ENCODE results near the gene ALPG. TPM values are rescaled to one million over a fixed set of nuclear protein-coding genes. Genes with fewer than 3 reads are reported as not detected.
"Not testable (repeated sequence)": the region's sequence is repeated elsewhere in the genome, so short reads cannot be mapped to it uniquely, and the experiment has no call there.

ALPG gene
- polyA plus RNA-seq, 1 donor: not detected

DNA sequence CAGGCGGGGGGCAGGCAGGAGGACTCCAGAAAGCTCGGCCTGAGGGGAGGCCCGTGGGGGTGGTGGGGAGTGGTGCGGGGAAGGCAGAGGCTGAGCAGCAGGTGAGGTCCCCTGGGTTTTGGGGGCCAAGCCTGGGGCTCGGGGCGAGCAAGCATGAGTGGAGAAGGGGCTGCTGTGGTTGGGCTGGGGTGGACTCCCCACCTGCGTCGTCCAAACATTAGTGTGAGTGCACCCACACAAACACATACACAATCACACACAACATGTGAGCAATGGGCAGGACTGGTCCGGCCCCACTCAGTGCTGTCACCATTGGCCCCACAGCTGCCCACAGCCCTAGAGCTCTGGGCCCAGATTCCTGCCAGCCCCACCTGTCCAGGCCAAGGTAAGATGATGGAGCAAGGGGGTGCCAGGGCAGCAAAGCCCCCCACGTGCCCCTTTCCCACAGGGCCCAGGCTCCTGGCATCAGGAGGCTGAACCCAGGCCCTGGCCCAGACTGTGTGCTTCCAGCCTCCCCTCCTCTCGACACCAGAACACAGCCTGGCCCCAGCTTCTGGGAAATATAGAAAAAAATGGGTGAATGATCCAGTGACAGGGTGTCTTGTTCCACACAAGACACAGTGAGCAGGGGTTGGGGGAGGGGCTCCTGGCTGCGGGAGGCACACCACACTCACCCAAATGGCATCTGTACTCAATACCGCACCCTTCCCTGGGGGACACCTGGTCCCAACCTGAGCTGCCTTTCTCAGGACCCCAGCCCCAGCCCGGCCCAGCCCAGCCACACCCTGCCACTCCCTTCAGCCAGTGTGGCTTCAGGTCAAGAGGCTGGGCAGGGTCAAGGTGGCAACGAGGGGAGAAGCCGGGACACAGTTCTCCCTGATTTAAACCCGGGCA is 28.6 kb upstream of the ALPG start:
- H3K4me3 ChIP-seq (ENCODE audit: low read length): no peak overlapping the region
- H3K9me3 ChIP-seq (ENCODE audit: control insufficient read depth, low read depth, low read length): no peaks in the 10 kb centered on the region
- peaks cover 19% of the 10 kb centered on the region for H3K27me3 ChIP-seq (ENCODE audit: control insufficient read depth, insufficient read depth, low read length)
- no peaks in the 10 kb centered on the region for H3K36me3 ChIP-seq (ENCODE audit: control insufficient read depth, insufficient read depth, low read length)
- no CpG with 5 or more reads among the region's 17 CpGs for WGBS (ENCODE audit: insufficient coverage, low lambda C conversion rate)
- H3K4me1 ChIP-seq (ENCODE audit: control insufficient read depth, insufficient read depth, low read length): no peaks in the 10 kb centered on the region
- H3K27ac ChIP-seq (ENCODE audit: low read length): no peak overlapping the region
- DNase-seq: no peak

DNA sequence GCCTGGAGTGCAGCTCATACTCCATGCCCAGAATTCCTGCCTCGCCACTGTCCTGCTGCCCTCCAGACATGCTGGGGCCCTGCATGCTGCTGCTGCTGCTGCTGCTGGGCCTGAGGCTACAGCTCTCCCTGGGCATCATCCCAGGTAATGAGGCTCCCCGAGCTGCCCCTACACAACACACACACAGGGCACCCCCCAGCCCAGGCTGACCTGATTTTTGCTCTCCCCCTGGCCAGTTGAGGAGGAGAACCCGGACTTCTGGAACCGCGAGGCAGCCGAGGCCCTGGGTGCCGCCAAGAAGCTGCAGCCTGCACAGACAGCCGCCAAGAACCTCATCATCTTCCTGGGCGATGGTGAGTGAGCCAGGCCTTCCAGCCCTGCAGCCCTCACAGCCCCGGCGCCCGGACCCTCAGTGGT is 27.9 kb upstream of the ALPG start, which contains the start of gene ALPP:
TSS of gene ALPP (plus strand) at position 17 of the 417 bp plus-strand sequence. CDS start at position 69, 52 bp downstream.
- peaks cover 26% of the 10 kb centered on the region for H3K27me3 ChIP-seq (ENCODE audit: control insufficient read depth, insufficient read depth, low read length)
- WGBS (ENCODE audit: insufficient coverage, low lambda C conversion rate): no CpG with 5 or more reads among the region's 12 CpGs

DNA sequence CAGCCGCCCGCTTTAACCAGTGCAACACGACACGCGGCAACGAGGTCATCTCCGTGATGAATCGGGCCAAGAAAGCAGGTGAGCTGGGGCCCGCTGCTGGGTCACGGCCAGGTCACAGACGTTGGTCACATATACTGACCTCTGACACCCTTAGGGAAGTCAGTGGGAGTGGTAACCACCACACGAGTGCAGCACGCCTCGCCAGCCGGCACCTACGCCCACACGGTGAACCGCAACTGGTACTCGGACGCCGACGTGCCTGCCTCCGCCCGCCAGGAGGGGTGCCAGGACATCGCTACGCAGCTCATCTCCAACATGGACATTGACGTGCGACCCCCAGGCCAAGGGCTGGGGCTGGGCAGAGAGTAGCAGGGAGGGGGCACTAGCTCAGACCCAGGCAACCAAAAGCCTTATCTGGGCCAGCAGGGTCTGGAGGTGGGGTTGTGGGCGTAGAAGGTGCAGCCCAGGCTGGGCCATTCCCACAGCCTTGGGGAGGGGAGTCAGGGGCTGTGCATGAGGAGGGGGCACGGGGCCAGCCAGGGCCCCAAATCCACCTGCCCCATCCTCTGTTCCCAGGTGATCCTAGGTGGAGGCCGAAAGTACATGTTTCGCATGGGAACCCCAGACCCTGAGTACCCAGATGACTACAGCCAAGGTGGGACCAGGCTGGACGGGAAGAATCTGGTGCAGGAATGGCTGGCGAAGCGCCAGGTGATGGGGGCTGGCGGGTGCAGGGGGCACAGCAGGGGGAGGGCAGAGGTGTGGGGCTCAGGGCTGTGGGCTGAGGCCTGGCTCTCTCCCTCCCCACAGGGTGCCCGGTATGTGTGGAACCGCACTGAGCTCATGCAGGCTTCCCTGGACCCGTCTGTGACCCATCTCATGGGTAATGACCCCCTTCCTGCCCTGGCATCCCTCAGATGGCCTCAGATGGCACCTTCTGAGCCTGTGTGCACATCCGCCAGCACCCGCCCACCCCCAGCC is 26.7 kb upstream of the ALPG start:
- H3K4me3 ChIP-seq (ENCODE audit: low read length); DNase-seq; H3K27ac ChIP-seq (ENCODE audit: low read length); H3K9me3 ChIP-seq (ENCODE audit: control insufficient read depth, low read depth, low read length); H3K36me3 ChIP-seq (ENCODE audit: control insufficient read depth, insufficient read depth, low read length); H3K4me1 ChIP-seq (ENCODE audit: control insufficient read depth, insufficient read depth, low read length): not testable (repeated sequence)
- WGBS (ENCODE audit: insufficient coverage, low lambda C conversion rate): no CpG with 5 or more reads among the region's 41 CpGs
- H3K27me3 ChIP-seq (ENCODE audit: control insufficient read depth, insufficient read depth, low read length): peaks cover 36% of the 10 kb centered on the region

More for the DNA sequence above, 27.9 kb upstream of the ALPG start, which contains the start of gene ALPP:
- not testable (repeated sequence) for DNase-seq; H3K27ac ChIP-seq (ENCODE audit: low read length); H3K4me1 ChIP-seq (ENCODE audit: control insufficient read depth, insufficient read depth, low read length); H3K36me3 ChIP-seq (ENCODE audit: control insufficient read depth, insufficient read depth, low read length); H3K4me3 ChIP-seq (ENCODE audit: low read length); H3K9me3 ChIP-seq (ENCODE audit: control insufficient read depth, low read depth, low read length)

DNA sequence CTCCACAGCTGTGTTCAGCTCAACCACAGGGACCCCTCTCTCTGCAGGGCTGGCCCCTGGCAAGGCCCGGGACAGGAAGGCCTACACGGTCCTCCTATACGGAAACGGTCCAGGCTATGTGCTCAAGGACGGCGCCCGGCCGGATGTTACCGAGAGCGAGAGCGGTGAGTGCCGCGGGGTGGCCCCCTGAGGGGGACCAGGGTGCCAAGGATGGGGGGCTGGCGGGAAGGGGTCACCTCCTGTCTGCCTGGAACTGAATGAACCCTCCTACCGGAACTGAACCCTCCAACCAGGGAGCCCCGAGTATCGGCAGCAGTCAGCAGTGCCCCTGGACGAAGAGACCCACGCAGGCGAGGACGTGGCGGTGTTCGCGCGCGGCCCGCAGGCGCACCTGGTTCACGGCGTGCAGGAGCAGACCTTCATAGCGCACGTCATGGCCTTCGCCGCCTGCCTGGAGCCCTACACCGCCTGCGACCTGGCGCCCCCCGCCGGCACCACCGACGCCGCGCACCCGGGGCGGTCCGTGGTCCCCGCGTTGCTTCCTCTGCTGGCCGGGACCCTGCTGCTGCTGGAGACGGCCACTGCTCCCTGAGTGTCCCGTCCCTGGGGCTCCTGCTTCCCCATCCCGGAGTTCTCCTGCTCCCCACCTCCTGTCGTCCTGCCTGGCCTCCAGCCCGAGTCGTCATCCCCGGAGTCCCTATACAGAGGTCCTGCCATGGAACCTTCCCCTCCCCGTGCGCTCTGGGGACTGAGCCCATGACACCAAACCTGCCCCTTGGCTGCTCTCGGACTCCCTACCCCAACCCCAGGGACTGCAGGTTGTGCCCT is 25.2 kb upstream of the ALPG start:
- no CpG with 5 or more reads among the region's 59 CpGs for WGBS (ENCODE audit: insufficient coverage, low lambda C conversion rate)
- not testable (repeated sequence) for H3K36me3 ChIP-seq (ENCODE audit: control insufficient read depth, insufficient read depth, low read length); H3K9me3 ChIP-seq (ENCODE audit: control insufficient read depth, low read depth, low read length); DNase-seq; H3K4me3 ChIP-seq (ENCODE audit: low read length); H3K27ac ChIP-seq (ENCODE audit: low read length); H3K4me1 ChIP-seq (ENCODE audit: control insufficient read depth, insufficient read depth, low read length)
- H3K27me3 ChIP-seq (ENCODE audit: control insufficient read depth, insufficient read depth, low read length): peaks cover 50% of the 10 kb centered on the region

DNA sequence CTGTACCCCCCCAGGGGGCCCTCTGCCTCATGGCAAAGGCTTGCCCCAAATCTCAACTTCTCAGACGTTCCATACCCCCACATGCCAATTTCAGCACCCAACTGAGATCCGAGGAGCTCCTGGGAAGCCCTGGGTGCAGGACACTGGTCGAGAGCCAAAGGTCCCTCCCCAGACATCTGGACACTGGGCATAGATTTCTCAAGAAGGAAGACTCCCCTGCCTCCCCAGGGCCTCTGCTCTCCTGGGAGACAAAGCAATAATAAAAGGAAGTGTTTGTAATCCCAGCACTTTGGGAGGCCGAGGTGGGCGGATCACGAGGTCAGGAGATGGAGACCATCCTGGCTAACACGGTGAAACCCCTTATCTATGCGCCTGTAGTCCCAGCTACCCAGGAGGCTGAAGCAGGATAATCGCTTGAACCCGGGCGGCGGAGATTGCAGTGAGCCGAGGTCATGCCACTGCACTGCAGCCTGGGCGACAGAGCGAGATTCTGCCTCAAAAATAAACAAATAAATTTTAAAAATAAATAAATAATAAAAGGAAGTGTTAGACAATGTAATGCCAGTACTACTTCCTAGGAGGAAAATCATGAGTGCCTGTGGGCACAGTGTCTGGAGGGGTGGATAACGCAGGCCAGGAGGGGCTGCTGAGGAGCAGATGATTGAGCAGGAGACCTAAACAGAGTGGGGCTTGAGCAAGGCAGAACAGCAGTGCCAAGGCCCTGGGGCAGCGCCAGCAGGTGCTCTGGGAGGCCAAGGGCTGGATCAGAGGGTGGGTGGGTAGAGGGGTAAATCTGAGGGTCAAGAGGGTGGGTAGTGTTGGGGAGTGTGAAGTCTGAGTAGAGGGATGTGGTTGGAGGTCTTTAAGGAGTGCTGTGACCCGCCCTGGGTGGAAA is 24.1 kb upstream of the ALPG start:
- Histone ChIP-seq H3K36me3 (ENCODE audit: control insufficient read depth, insufficient read depth, low read length) (no peaks in the 10 kb centered on the region), H3K27ac (ENCODE audit: low read length) (no peak overlapping the region), H3K4me3 (ENCODE audit: low read length) (no peak overlapping the region), H3K9me3 (ENCODE audit: control insufficient read depth, low read depth, low read length) (peaks cover 13% of the 10 kb centered on the region), H3K27me3 (ENCODE audit: control insufficient read depth, insufficient read depth, low read length) (peaks cover 61% of the 10 kb centered on the region), H3K4me1 (ENCODE audit: control insufficient read depth, insufficient read depth, low read length) (no peaks in the 10 kb centered on the region)
- 18% methylated on average over 2 of the region's 18 CpGs for WGBS (ENCODE audit: insufficient coverage, low lambda C conversion rate)
- no peak for DNase-seq

DNA sequence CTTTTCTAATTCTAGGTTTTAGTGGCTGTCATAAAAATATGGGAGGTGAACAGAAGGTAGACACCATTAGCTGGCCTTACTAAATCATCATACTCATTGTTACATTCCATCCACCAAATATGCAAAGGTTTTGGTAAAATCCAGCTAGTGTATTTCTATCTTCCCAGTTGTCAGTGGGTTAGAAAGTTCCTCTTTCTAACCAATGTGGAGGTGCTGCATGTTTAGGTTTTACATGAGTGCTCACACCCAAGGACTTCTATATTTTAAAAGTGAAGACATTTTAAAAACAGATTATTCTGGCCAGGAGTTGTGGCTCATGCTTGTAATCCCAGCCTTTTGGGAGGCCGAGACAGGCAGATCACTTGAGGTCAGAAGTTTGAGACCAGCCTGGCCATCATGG is 22.2 kb upstream of the ALPG start:
- no peaks in the 10 kb centered on the region for H3K4me1 ChIP-seq (ENCODE audit: control insufficient read depth, insufficient read depth, low read length)
- no peak overlapping the region for H3K4me3 ChIP-seq (ENCODE audit: low read length)
- no peak overlapping the region for H3K27ac ChIP-seq (ENCODE audit: low read length)
- WGBS (ENCODE audit: insufficient coverage, low lambda C conversion rate): no CpG with 5 or more reads among the region's 1 CpG
- DNase-seq: no peak
- peaks cover 18% of the 10 kb centered on the region for H3K9me3 ChIP-seq (ENCODE audit: control insufficient read depth, low read depth, low read length)
- H3K36me3 ChIP-seq (ENCODE audit: control insufficient read depth, insufficient read depth, low read length): no peaks in the 10 kb centered on the region
- H3K27me3 ChIP-seq (ENCODE audit: control insufficient read depth, insufficient read depth, low read length): peaks cover 80% of the 10 kb centered on the region

DNA sequence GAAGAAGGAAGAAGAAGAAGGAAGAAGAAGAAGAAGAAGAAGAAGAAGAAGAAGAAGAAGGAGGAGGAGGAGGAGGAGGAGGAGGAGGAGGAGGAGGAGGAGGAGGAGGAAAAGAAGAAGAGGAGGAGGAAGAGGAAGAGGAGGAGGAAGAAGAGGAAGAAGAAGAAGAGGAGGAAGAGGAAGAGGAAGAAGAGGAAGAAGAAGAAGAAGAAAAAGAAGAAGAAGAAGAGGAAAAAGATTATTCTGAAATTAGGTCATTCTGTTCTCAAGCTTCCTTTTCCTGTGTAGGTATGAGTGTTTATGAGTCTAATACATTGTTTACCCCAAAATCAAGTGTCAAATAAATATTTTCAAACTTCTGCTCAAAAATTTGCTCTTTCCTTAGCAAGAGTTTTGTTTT is 21.6 kb upstream of the ALPG start:
- Histone ChIP-seq H3K9me3 (ENCODE audit: control insufficient read depth, low read depth, low read length) (peaks cover 18% of the 10 kb centered on the region), H3K27me3 (ENCODE audit: control insufficient read depth, insufficient read depth, low read length) (peaks cover 86% of the 10 kb centered on the region)
- H3K36me3 ChIP-seq (ENCODE audit: control insufficient read depth, insufficient read depth, low read length); H3K27ac ChIP-seq (ENCODE audit: low read length); DNase-seq; H3K4me1 ChIP-seq (ENCODE audit: control insufficient read depth, insufficient read depth, low read length); H3K4me3 ChIP-seq (ENCODE audit: low read length): not testable (repeated sequence)

DNA sequence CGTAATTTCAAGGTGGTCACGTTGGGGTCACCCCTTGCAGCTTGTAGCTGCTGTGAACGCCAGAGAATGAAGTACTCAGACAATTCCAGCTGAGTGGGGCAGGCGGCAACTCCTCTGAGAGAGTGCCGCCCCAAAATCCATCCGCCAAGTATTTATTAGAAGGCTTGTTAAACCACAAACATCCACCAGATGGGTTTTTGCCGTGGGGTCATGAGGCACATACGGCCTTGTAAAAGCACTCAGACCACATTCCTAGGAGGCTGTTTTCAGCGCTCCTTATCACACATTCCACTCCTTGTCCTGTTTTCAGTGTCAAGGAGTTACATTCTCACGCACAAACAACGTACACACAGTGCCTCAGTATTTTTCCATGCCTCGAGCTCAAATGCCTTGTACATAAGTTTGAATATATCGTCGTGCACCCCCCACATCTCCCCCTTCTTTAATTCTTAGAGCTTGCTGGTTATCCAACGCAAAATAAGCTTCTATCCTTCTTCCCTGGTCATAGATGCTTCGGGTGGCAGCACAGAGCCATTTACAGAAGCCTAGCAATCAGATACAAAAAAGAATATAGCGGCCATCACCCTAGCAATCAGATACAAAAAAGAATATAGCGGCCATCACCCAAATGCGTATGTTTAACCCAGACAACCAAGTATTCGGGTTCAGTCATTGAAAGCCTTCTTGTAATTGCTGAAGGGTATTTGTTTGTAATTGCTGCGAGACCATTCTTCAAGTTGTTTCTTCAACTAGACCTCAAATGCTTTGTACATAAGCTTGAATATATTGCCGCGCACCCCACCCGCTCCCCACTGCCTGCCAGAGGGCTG is 20.8 kb upstream of the ALPG start:
- Histone ChIP-seq H3K4me1 (ENCODE audit: control insufficient read depth, insufficient read depth, low read length) (no peaks in the 10 kb centered on the region), H3K36me3 (ENCODE audit: control insufficient read depth, insufficient read depth, low read length) (no peaks in the 10 kb centered on the region), H3K27me3 (ENCODE audit: control insufficient read depth, insufficient read depth, low read length) (peaks cover 94% of the 10 kb centered on the region), H3K9me3 (ENCODE audit: control insufficient read depth, low read depth, low read length) (peaks cover 18% of the 10 kb centered on the region), H3K4me3 (ENCODE audit: low read length) (no peak overlapping the region), H3K27ac (ENCODE audit: low read length) (no peak overlapping the region)
- WGBS (ENCODE audit: insufficient coverage, low lambda C conversion rate): 0% methylated on average over 1 of the region's 24 CpGs
- DNase-seq: peak in 1 of 2 donors; percentile 12

DNA sequence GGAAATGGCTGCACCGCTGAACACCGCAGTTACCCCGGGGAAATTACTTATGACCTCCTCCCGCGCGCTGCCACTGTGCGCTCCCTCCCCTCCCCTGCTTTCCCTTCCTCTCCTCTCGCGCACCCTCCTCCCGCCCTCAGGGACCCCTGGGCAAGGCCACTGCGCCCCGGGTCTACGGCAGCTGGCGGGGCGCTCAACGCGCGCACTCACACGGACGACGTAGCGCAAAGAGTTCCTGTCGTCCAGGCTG is 20.2 kb upstream of the ALPG start:
- no CpG with 5 or more reads among the region's 23 CpGs for WGBS (ENCODE audit: insufficient coverage, low lambda C conversion rate)
- H3K27me3 ChIP-seq (ENCODE audit: control insufficient read depth, insufficient read depth, low read length): peaks cover 96% of the 10 kb centered on the region
- no peak overlapping the region for H3K27ac ChIP-seq (ENCODE audit: low read length)
- peak in 1 of 2 donors; percentile 18 for DNase-seq
- H3K36me3 ChIP-seq (ENCODE audit: control insufficient read depth, insufficient read depth, low read length): no peaks in the 10 kb centered on the region
- H3K4me1 ChIP-seq (ENCODE audit: control insufficient read depth, insufficient read depth, low read length): no peaks in the 10 kb centered on the region
- H3K4me3 ChIP-seq (ENCODE audit: low read length): no peak overlapping the region
- H3K9me3 ChIP-seq (ENCODE audit: control insufficient read depth, low read depth, low read length): peaks cover 18% of the 10 kb centered on the region

Measured in large intestine (tissue), 3 donors.